Activated T-cell treated with anti-CD3 and anti-CD28 coated beads, Interleukin-2, amount 50 U/mL, for 24 hours (primary cell): ENCODE data around the gene UQCC2.
A peak's percentile ranks its signal among the peaks of the same experiment; 100 is the strongest.

Experiments
- DNase-seq: peaks from one replicate; pipeline ENCODE4 v3.0.0-alpha.2; 2020
- H3K27ac Mint-ChIP-seq: 2 replicates; pipeline ENCODE4 v1.8.0; 2020; ENCODE audit warnings: mild to moderate bottlenecking, mixed read lengths
- H3K27me3 Mint-ChIP-seq: 2 replicates; pipeline ENCODE4 v1.8.0; 2020; ENCODE audit warnings: mixed read lengths
- H3K36me3 Mint-ChIP-seq: 2 replicates; pipeline ENCODE4 v1.8.0; 2020; ENCODE audit warnings: low read depth, mixed read lengths
- H3K4me1 Mint-ChIP-seq: 2 replicates; pipeline ENCODE4 v1.8.0; 2020; ENCODE audit warnings: low read depth, mixed read lengths
- H3K4me3 Mint-ChIP-seq: 2 replicates; pipeline ENCODE4 v1.8.0; 2020; ENCODE audit warnings: mild to moderate bottlenecking, moderate library complexity, mixed read lengths
- H3K9me3 Mint-ChIP-seq: 2 replicates; pipeline ENCODE4 v1.8.0; 2020; ENCODE audit warnings: mixed read lengths

The UQCC2 gene

DNA sequence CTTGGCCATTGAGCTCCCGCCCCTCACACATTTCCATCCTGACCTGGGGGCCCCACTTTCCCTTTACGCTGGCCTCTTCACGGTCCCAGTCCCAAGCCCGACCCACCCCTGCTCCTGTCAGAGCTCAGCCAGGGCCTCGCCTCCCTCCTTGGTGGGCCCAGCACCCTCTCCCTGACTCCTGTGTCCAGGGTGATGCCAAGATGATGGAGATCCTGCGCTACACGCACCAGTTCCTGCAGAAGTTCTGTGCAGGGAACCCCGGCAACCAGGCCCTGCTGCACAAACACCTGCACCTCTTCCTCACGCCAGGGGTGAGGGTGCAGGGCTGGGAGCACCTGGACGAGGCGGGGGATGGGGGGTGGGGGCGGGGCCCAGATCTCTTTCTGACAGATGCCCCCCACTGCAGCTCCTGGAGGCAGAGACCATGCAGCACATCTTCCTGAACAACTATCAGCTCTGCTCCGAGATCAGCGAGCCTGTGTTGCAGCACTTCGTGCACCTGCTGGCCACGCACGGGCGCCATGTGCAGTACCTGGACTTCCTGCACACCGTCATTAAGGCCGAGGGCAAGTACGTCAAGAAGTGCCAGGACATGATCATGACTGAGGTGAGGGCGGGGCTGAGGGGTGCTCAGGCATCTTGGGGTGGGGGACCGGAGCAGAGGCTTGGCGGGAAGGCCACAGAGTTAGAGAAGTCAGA, 33.1 kb downstream of the UQCC2 start:
- no peaks in the 10 kb centered on the region for H3K9me3 Mint-ChIP-seq
- peaks cover 11% of the 10 kb centered on the region for H3K4me1 Mint-ChIP-seq
- H3K27me3 Mint-ChIP-seq: no peaks in the 10 kb centered on the region
- H3K4me3 Mint-ChIP-seq: no peak overlapping the region
- no peak for DNase-seq
- H3K27ac Mint-ChIP-seq: no peak overlapping the region
- H3K36me3 Mint-ChIP-seq: peaks cover 96% of the 10 kb centered on the region

DNA sequence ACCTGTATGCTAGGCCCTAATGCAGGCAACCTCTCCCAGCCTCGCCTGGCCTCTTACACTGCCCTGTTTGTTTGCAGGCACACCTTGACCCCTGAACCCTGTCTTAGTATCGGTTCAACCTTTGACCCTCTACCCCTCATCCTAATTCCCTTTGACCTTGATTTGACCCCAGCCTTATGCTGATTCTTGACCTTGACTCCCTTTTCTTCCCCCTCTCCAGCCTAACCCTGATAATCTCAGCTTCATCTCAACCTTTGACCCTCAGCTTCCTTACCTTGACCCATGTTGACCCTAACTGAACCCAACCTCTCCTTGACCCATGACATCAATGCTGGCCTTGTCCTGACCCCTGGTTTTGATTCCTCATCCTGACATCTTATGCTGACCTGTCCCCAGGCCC, 33.8 kb downstream of the UQCC2 start:
- Mint-ChIP-seq H3K36me3 (peaks cover 96% of the 10 kb centered on the region), H3K27ac (peak overlapping the region; percentile 13), H3K27me3 (no peaks in the 10 kb centered on the region), H3K9me3 (no peaks in the 10 kb centered on the region), H3K4me3 (no peak overlapping the region), H3K4me1 (peaks cover 4% of the 10 kb centered on the region)
- DNase-seq: no peak

DNA sequence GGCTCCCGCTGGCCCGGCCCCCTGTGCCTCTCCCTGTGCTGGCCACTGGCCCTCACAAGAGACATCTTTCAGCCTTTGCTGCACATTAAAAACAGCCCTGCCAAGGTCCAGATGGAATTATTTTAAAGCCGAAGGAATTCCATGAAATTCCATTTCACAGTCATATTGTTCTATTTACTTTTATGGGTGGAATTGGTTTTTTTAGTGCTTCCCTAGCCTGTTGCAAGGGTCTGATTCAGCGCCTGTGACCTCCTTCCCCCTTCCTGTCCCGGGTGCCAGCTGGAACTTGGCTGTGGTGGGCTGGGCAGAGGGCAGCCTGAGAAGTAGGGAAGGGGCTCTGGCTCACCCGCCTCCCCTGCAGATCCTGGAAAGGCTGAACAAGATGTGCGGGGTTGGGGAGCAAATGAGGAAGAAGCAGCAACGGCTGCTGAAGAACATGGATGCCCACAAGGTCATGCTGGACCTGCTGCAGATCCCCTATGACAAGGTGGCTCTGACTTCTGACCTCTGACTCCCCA, 34.3 kb downstream of the UQCC2 start:
- no peaks in the 10 kb centered on the region for H3K9me3 Mint-ChIP-seq
- H3K27ac Mint-ChIP-seq: peak overlapping the region; percentile 13
- H3K4me1 Mint-ChIP-seq: no peaks in the 10 kb centered on the region
- H3K27me3 Mint-ChIP-seq: no peaks in the 10 kb centered on the region
- no peak for DNase-seq
- H3K4me3 Mint-ChIP-seq: no peak overlapping the region
- H3K36me3 Mint-ChIP-seq: peaks cover 95% of the 10 kb centered on the region

DNA sequence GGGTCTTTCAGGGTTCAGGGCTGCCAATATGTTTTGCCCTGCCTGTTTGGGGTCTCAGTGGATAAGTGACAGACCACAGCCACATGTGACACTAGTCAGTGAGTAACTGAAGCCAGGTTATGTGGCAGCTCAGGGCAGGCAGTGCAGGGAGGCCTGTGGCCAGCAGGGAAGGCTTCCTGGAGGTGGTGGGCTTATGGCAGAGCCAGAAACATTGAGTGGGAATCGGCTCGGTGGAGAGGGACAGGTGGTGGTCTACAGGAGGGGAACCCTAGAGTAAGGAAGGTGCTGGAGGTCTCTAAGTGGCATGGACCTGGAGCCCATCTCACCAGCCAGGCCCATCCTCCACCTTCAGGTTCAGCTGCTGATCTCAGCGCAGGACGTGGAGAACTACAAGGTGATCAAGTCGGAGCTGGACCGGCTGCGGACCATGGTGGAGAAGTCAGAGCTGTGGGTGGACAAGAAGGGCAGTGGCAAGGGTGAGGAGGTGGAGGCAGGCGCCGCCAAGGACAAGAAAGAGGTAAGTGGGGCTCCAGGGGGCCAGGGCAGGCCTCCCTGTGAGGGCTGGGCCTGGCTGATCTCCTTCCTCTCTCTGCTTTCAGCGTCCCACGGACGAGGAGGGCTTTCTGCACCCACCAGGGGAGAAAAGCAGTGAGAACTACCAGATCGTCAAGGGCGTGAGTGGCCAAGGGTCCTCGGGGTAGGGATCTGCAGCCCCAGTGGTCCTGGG, 34.9 kb downstream of the UQCC2 start:
- Mint-ChIP-seq H3K27me3 (no peaks in the 10 kb centered on the region), H3K4me1 (no peaks in the 10 kb centered on the region), H3K27ac (peak overlapping the region; percentile 40), H3K36me3 (peaks cover 96% of the 10 kb centered on the region), H3K4me3 (no peak overlapping the region), H3K9me3 (no peaks in the 10 kb centered on the region)
- DNase-seq: no peak

DNA sequence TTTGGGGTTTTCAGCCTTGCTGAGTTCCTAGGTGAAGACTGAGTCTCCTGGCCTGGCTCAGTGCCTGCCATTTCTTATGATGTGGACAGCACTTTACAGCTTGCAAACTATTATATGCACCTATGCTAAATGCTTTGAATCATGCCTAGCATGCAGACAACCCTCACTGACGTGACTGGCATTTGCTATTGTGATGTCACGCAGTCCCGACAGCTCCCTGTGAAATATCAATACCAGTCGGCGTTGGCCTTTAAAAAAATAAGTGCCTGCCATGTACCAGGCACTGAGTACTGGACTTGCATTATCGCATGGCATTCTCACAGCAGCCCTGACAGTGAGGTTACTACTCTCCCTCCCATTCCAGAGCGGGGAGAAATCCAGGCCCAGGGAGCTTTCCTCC, 35.5 kb downstream of the UQCC2 start:
- peak overlapping the region; percentile 40 for H3K27ac Mint-ChIP-seq

DNA sequence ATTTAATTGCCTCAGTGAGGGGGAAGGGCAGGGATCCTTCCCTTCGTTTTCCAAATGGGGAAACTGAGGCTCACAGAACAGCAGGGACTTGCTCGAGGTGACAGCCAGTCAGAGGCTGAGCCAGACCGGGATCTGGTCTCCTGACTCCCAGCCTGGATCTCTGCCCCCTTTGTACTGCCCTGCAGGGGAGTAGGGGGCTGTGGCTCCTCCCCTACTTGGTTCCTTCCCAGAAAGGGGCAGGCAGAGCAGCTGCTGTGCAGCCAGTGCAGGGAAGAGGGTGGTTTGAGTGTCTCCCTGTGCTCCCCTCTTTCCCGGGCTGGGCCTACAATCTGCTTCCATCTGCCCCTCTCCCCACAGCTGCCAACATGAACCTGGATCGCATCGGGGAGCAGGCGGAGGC, 37.6 kb downstream of the UQCC2 start:
- Mint-ChIP-seq H3K9me3 (no peaks in the 10 kb centered on the region), H3K4me1 (peaks cover 3% of the 10 kb centered on the region), H3K27ac (no peak overlapping the region), H3K36me3 (peaks cover 96% of the 10 kb centered on the region), H3K27me3 (no peaks in the 10 kb centered on the region), H3K4me3 (no peak overlapping the region)
- DNase-seq: no peak

More for the DNA sequence above, 35.5 kb downstream of the UQCC2 start:
- Mint-ChIP-seq H3K36me3 (peaks cover 96% of the 10 kb centered on the region), H3K4me1 (no peaks in the 10 kb centered on the region), H3K4me3 (no peak overlapping the region), H3K9me3 (no peaks in the 10 kb centered on the region), H3K27me3 (no peaks in the 10 kb centered on the region)
- no peak for DNase-seq

DNA sequence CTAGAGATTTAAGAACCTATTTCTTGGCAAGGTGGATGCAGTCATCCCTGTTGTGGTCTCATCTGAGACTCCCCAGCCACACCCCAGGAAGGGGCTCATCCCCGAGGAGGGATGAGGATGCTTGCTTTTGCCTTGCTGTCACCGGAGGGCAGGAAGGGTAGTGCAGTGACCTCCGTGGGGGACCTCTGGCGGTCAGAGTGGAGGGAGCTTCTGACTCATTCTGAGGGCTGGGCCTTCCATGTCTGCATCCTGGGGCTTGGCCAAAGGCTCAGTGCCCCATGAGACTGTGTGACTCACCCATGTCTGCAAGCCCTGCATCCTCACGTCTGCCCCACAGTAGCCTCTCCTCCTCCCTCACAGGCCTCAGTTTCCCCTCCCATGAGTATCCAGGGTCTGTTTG, 38.7 kb downstream of the UQCC2 start:
- Mint-ChIP-seq H3K27me3 (no peaks in the 10 kb centered on the region), H3K4me1 (peaks cover 13% of the 10 kb centered on the region), H3K9me3 (no peaks in the 10 kb centered on the region), H3K36me3 (peaks cover 96% of the 10 kb centered on the region), H3K4me3 (no peak overlapping the region), H3K27ac (no peak overlapping the region)
- DNase-seq: no peak

DNA sequence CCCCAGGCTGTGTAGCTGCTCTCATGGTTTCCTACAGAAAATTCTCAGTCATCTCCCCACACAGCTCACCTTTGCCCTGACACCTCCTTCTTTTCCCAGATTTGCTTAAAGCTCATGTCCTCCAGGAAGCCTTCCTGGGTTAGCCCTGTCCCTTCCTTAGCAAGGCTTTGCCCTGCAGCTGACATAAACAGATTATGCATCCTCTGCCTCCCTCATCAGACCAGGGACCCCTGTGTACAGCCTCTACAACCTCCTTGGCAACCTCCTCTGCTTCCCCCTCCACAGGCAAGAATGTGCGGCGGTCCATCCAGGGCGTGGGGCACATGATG, 39.8 kb downstream of the UQCC2 start:
- no peaks in the 10 kb centered on the region for H3K27me3 Mint-ChIP-seq
- no peak for DNase-seq
- peaks cover 94% of the 10 kb centered on the region for H3K36me3 Mint-ChIP-seq
- H3K9me3 Mint-ChIP-seq: no peaks in the 10 kb centered on the region
- peak overlapping the region; percentile 15 for H3K27ac Mint-ChIP-seq
- peaks cover 13% of the 10 kb centered on the region for H3K4me1 Mint-ChIP-seq
- no peak overlapping the region for H3K4me3 Mint-ChIP-seq

DNA sequence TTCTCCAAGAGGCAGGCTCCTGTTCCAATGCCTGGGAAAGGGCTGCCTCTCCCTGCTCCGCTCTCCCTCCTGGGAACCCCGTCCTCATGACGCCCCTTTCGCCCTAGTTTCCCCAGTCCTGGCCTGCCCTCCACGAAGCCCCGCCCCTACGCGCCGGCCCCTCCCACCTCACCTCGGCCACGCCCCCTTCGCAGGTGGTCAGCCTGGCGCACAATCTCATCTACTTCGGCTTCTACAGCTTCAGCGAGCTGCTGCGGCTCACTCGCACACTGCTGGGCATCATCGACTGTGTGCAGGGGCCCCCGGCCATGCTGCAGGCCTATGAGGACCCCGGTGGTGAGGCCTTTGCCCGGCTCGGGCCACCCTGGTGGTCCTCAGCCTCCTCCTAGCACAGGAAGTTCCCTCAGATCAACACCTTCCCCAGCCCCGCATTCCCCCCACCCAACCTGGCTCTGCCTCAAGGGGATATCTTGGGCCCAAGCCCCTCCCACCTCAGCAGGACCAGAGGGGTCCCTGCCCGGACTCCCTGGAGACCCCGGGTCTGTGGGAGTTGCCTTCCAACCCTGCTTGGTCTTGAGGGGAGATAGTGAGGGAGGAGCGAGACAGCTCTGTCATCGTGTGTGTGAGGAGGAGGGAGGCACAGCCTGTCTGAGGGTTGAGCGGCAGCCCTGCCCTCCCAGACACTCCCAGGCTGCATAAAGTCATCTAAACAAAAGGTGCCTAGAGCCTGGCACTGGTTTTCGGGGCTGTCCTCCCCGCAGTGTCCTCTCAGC, 40.3 kb downstream of the UQCC2 start:
- Mint-ChIP-seq H3K36me3 (peaks cover 94% of the 10 kb centered on the region), H3K9me3 (no peaks in the 10 kb centered on the region), H3K27me3 (no peaks in the 10 kb centered on the region), H3K4me3 (no peak overlapping the region), H3K4me1 (peaks cover 13% of the 10 kb centered on the region), H3K27ac (peak overlapping the region; percentile 15)
- DNase-seq: no peak

DNA sequence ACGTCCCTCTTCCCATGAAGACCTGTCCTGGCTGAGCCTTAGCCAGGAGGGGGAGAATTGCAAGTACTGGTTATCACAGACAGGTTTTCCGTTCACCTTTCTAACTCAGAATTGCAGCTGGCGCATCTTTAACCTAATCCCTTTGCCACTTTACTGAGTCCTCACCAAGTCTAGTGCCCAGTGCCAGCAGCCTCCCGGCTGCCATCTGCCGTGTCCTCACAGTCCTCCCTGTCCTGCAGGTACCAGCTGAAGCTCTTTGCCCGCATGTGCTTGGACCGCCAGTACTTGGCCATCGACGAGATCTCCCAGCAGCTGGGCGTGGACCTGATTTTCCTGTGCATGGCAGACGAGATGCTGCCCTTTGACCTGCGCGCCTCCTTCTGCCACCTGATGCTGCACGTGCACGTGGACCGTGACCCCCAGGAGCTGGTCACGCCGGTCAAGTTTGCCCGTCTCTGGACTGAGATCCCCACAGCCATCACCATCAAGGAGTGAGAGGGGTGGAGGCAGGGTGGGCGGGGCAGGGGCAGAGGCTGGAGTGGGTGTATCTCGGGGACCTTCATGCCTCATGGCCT, 41.3 kb downstream of the UQCC2 start:
- Mint-ChIP-seq H3K27me3 (no peaks in the 10 kb centered on the region), H3K36me3 (peaks cover 92% of the 10 kb centered on the region), H3K27ac (no peak overlapping the region), H3K4me3 (no peak overlapping the region), H3K4me1 (peaks cover 13% of the 10 kb centered on the region), H3K9me3 (no peaks in the 10 kb centered on the region)
- no peak for DNase-seq

DNA sequence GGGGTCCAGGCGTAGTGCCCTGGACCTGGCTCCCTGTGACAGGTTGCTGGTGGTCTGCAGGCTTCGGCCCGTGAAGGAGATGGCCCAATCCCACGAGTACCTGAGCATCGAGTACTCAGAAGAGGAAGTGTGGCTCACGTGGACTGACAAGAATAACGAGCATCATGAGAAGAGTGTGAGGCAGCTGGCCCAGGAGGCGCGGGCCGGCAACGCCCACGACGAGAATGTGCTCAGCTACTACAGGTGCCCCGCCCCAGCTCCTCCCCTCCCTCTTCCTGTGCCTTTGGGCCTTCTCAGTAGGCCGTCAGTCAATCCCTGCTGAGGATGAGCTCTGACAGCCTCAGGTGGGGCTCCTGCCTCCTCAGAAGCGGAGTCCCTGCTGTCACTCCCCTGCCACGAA, 42.6 kb downstream of the UQCC2 start:
- Mint-ChIP-seq H3K27ac (peak overlapping the region; percentile 80), H3K9me3 (no peaks in the 10 kb centered on the region), H3K4me3 (no peak overlapping the region), H3K4me1 (peaks cover 13% of the 10 kb centered on the region), H3K27me3 (no peaks in the 10 kb centered on the region), H3K36me3 (peaks cover 94% of the 10 kb centered on the region)
- peak; percentile 55 for DNase-seq

DNA sequence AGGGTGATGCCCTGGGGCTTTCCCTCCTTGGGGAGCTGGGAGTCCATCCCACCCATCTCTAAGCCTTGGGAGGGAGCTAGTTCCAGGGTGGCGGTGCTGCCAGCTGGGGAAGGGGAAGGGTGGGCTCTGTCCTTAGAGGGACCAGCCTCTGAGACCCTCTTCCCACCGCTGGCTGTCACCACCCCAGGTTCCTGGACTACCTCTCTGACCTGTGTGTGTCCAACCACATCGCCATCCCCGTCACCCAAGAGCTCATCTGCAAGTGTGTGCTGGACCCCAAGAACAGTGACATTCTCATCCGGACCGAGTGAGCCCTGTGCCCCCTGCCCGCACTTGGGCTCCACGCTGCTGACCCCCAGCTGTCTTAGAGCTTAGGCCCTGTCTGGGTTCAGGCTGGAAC, 43.2 kb downstream of the UQCC2 start:
- no peak overlapping the region for H3K4me3 Mint-ChIP-seq
- DNase-seq: no peak
- peaks cover 13% of the 10 kb centered on the region for H3K4me1 Mint-ChIP-seq
- H3K27me3 Mint-ChIP-seq: no peaks in the 10 kb centered on the region
- peak overlapping the region; percentile 80 for H3K27ac Mint-ChIP-seq
- H3K9me3 Mint-ChIP-seq: no peaks in the 10 kb centered on the region
- peaks cover 95% of the 10 kb centered on the region for H3K36me3 Mint-ChIP-seq

DNA sequence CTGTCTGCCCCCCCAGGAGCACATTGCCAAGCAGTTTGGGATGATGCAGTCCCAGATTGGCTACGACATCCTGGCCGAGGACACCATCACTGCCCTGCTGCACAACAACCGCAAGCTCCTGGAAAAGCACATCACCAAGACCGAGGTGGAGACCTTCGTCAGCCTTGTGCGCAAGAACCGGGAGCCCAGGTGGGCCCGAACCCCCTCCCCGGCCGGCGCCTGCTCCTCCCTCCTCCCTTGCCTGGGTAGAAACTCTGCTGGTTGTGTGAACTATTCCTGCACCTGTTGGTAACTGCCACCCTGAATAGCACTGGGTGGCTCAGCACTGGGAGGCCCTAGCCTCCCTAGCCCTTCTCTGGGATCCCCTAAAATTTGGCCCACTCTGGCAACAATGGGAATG, 43.7 kb downstream of the UQCC2 start:
- Mint-ChIP-seq H3K27me3 (no peaks in the 10 kb centered on the region), H3K9me3 (no peaks in the 10 kb centered on the region), H3K4me3 (no peak overlapping the region), H3K4me1 (peaks cover 13% of the 10 kb centered on the region), H3K36me3 (peaks cover 95% of the 10 kb centered on the region), H3K27ac (no peak overlapping the region)
- no peak for DNase-seq

DNA sequence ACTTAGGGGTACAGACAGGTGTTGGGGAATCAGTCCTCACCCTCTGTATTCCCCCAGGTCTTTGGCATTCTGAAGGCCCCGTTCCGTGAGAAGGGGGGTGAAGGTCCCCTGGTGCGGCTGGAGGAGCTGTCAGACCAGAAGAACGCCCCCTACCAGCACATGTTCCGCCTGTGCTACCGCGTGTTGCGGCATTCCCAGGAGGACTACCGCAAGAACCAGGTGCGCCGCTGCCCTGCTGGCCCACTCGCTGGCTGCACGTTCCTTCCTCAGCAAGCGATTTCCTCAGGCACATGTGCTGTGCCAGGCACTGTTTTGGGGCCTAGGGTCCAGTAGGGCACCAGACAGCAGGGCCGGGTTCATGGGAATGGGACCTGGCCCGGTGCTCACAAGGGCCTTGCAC, 44.4 kb downstream of the UQCC2 start:
- no peak for DNase-seq
- no peak overlapping the region for H3K27ac Mint-ChIP-seq
- peaks cover 93% of the 10 kb centered on the region for H3K36me3 Mint-ChIP-seq

More for the DNA sequence above, 44.4 kb downstream of the UQCC2 start:
- no peaks in the 10 kb centered on the region for H3K9me3 Mint-ChIP-seq
- no peaks in the 10 kb centered on the region for H3K27me3 Mint-ChIP-seq
- H3K4me3 Mint-ChIP-seq: no peak overlapping the region
- peaks cover 13% of the 10 kb centered on the region for H3K4me1 Mint-ChIP-seq
